GM18526 (cell line): ENCODE results near the gene ONECUT2.

Experiments used
- POLR2A ChIP-seq: IDR thresholded peaks from 3 replicates; pipeline ENCODE4 v1.6.1; 2011; ENCODE audit not compliant: insufficient read length; ENCODE audit errors: extremely low read depth

ONECUT2 gene

DNA sequence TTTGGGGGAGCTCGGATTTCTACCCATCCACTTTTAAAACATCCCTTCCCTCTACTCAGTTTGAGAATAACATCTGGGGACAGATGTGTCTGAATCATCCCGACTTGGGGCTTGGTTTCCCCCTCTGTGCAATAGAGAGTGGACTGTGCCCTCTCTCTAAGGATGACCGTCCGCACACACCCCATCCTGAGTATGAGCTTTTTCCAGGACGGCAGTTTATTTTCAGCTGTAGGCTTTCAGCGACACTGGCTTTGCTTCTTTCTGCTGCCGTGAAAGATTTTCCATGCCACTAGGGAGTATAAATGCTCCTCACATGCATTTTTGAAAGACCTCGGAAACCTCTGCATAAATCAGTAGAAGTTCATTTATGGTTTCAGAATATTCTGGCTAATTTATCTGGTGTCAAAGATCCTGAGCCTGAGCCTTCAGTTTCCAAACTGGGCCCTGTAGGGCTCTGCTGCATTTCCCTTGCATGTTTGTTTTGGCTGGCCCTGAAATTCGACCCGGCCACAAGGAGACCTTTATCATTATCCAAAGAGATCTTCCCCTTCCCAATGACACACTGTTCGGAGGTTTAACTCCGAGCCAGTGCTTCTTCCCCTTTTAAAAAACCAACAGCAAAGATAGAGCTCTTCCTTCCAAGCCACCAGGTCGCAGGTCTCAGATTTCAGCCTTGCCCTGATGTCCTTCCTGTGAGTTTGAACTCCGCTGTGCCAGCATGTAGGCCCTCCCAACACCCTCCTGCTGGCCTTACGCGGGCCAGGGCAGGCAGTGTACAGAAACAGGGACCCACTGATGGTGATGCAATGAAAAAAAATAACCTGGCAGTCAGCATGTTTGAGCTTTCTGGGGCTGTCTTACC is 98.1 kb downstream of the ONECUT2 start:
- no peak for TF ChIP-seq POLR2A

DNA sequence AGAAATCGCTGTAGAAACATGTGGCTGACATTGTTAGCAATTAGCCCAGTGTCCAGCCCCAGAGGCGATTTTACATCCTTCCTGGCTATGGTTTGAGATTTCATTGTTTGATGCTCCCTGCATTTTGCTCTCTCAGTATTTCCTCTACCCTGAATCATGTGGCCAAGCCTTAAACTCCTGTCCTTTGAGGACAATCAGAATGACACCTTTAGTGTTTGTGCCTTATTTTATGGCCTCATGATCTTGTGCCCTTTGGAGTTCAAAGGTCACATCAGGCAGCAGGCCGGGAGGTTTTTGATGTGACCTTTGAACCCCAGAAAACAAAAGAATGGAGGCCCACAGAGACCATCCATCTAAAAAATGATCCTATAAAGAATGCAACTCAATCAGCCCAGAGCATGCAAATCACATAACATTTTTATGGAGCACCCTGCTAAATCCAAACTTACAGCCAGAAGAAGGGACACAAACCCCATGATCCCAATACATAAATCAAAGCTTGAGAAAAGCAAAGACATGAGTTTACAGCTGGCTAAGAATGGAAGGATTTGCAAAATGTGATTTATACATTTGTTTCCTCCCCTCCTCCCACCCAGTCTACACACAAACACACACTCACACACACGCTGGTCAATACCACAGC is 98.8 kb downstream of the ONECUT2 start:
- no peak for TF ChIP-seq POLR2A

DNA sequence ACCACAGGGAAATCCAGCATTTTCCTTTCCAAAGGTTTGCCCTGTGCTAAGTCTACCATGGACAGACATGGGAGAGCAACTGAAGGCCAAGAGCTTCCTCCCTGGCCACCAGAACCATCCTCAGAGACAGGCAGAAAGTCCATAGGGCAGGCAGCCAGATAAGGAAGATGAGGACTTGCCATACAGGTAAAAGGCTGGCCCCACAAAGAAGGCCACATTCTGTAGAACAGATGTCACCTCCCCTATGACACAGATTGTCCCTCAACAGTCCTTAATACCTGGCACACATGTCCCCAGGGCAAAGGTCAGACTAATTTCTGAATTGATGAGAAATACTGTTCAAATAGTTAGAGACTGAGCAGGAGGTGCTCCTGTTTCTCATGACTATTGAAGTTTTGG is 99.3 kb downstream of the ONECUT2 start:
- no peak for TF ChIP-seq POLR2A

DNA sequence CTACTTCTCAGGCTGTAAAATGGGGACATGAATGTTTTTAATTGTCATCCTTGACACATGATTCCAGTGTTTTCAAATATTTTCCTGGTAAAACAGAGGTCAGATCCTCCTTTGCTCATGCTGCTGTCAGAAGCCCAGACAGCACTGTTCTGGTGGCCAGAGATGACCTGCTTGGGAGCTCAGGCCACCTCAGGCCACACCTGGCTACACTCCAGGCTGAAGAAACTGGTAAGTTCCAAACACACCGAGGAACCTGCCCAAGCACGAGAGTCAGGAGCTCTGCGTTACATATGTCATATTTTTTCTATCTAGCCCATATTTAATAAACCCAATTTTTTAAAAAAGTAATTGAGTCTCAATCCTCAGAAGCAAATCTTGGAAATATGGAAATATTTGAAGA is 103.4 kb downstream of the ONECUT2 start:
- TF ChIP-seq POLR2A: no peak

DNA sequence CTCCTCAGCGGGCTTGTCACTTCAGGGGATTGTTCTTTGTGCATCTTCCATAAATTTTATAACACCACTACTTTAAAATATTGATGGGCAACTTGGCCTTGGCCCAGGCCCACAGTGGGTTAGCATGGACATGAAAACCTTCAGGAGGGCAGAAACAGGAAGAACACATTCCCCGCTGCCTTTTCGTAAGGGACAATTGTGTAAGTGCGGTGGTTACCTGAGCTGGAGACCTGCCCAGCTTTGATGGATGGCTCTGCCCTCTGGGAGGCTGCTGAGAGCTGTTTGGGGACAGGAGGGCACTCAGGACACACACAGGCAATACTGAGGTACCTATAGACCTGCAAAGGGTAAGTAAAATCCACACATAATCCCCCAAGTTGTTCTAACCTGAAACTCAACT is 104.5 kb downstream of the ONECUT2 start:
- no peak for TF ChIP-seq POLR2A
